ENCODE results near the gene KIF22. TPM values are rescaled to one million over a fixed set of nuclear protein-coding genes. Genes with fewer than 3 reads are reported as not detected.

The KIF22 gene
- polyA plus RNA-seq, 2 of the 4 experiments (the other 2 are of a cell fraction): 64.3 to 73.7 TPM

DNA sequence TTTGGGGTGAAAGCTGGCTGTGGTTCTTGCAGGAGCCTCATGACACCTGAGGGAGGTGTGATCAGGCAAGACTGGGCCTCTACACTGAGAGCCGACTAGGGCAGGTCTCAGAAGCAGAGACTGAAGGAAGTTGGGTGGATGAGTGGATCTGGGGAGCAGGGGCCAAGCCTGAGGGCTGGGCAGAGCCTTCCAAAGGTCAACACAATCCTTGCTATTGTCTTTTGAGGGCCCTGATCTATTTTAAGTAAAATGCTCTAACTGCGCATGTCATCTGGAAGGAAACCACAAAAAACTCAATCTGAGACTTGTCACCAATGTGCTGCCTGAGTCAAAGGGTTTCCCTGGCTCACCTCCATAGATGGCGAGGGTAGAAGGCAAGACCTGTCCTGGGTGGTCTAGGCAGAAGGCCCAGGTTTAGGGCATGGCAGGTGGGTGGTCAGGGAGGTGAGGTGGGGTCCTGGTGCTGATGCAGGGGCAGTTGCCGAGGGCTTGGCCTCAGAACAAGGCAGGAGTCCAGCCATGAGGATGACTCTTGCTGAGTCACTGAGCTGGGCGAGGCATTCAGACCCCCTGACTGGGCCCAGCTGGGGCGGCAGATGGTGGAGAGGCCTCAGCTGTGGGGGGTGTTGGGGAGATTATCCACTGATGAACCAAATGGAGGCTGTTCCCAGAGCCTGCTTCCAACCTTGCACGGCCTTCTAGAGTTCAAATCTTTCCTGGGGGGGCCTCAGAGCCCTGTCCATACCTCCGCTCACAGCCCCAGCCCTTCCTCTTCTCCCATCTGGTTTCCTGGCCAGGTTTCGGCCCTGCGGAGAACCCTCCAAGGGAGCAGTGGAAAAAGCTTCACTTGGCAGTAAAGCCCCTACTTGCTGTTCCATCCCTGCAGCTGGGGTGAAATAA lies 34.8 kb downstream of the KIF22 start:
- Histone ChIP-seq H3K9me3 (no peaks in the 10 kb centered on the region), H3K4me1 (peaks cover 90% of the 10 kb centered on the region), H3K4me3 (peak overlapping the region; percentile 17), H3K4me2 (peak overlapping the region; percentile 87), H3K27ac (peak overlapping the region; percentile 92 to 93)
- FAIRE-seq (no peak), DNase-seq (ENCODE audit: low read depth in 1 of 2, low spot score in 1 of 2) (peak; percentile 78), ATAC-seq (peak; percentile 15 to 56; a peak in 3 of 6 replicates)
- POLR2A ChIA-PET: interaction anchor here (0.6 to 1.1 kb wide), 2 partner anchors 14 to 35 kb away, joined by 4 to 6 read pairs; partner anchors contain the start of gene KIF22
- TF ChIP-seq MAX (IDR thresholded peaks at IDR 0.05): peak; percentile 60
- no peak for TF ChIP-seq MYC (IDR thresholded peaks at IDR 0.05; ENCODE audit: borderline replicate concordance, low read length)
- TF ChIP-seq RCOR1 (IDR thresholded peaks at IDR 0.05; ENCODE audit: low read depth, low read length): no peak
- peak; percentile 50; the same call in 1 of the 2 replicates for TF ChIP-seq FOSL2 (IDR thresholded peaks at IDR 0.05)
- TF ChIP-seq FOSL2 (CRISPR knock-in tag; IDR thresholded peaks at IDR 0.05): peak; percentile 75
- TF ChIP-seq PHF8 (IDR thresholded peaks at IDR 0.05; ENCODE audit: borderline replicate concordance, low read depth): no peak
- TF ChIP-seq, protein P1, sequence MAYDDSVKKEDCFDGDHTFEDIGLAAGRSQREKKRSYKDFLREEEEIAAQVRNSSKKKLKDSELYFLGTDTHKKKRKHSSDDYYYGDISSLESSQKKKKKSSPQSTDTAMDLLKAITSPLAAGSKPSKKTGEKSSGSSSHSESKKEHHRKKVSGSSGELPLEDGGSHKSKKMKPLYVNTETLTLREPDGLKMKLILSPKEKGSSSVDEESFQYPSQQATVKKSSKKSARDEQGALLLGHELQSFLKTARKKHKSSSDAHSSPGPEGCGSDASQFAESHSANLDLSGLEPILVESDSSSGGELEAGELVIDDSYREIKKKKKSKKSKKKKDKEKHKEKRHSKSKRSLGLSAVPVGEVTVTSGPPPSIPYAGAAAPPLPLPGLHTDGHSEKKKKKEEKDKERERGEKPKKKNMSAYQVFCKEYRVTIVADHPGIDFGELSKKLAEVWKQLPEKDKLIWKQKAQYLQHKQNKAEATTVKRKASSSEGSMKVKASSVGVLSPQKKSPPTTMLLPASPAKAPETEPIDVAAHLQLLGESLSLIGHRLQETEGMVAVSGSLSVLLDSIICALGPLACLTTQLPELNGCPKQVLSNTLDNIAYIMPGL (CRISPR knock-in tag; IDR thresholded peaks at IDR 0.05; ENCODE audit: borderline replicate concordance): no peak
- TF ChIP-seq FOSB (CRISPR knock-in tag; IDR thresholded peaks at IDR 0.05): no peak
- TF ChIP-seq HOXA7 (CRISPR knock-in tag; IDR thresholded peaks at IDR 0.05): 0 out of 2 replicates have a peak, but pooled peaks have one; percentile 24
- TF ChIP-seq ZSCAN20 (CRISPR knock-in tag; IDR thresholded peaks at IDR 0.05): no peak
- TF ChIP-seq MAFK (IDR thresholded peaks at IDR 0.05; ENCODE audit: partially characterized antibody): peak; percentile 62
- no peak for TF ChIP-seq MAZ (IDR thresholded peaks at IDR 0.05; ENCODE audit: borderline replicate concordance, low read depth, low read length)
- TF ChIP-seq, protein P2, sequence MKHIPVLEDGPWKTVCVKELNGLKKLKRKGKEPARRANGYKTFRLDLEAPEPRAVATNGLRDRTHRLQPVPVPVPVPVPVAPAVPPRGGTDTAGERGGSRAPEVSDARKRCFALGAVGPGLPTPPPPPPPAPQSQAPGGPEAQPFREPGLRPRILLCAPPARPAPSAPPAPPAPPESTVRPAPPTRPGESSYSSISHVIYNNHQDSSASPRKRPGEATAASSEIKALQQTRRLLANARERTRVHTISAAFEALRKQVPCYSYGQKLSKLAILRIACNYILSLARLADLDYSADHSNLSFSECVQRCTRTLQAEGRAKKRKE (CRISPR knock-in tag; IDR thresholded peaks at IDR 0.05; ENCODE audit: low read depth): no peak
- peak; percentile 31; the same call in 1 of the 2 replicates for TF ChIP-seq EHF (CRISPR knock-in tag; IDR thresholded peaks at IDR 0.05)
- no peak for TF ChIP-seq CHD4 (IDR thresholded peaks at IDR 0.05; ENCODE audit: borderline replicate concordance)
- TF ChIP-seq NFE2L2 (conservative IDR thresholded peaks at IDR 0.05; ENCODE audit: low read length): no peak
- peak; percentile 50; the same call in 1 of the 2 replicates for TF ChIP-seq GATA3 (IDR thresholded peaks at IDR 0.05; ENCODE audit: borderline replicate concordance)
- TF ChIP-seq SREBF2 (IDR thresholded peaks at IDR 0.05): no peak
- TF ChIP-seq FOXS1 (CRISPR knock-in tag; IDR thresholded peaks at IDR 0.05): 0 out of 2 replicates have a peak, but pooled peaks have one; percentile 32
- TF ChIP-seq HOXB5 (CRISPR knock-in tag; IDR thresholded peaks at IDR 0.05): 0 out of 2 replicates have a peak, but pooled peaks have one; percentile 14
- peak in 1 of 2 experiments; percentile 39; a peak in 3 of 5 replicates for TF ChIP-seq JUN (IDR thresholded peaks at IDR 0.05)
- TF ChIP-seq JUNB (IDR thresholded peaks at IDR 0.05): peak; percentile 55
- CTCF ChIA-PET: interaction anchor here (1.5 to 24.4 kb wide), 5 partner anchors 9 to 195 kb away, joined by 3 to 568 read pairs (median 7); partner anchors contain the start of gene PAGR1
- WGBS (ENCODE audit: missing lambda C conversion rate): 42% methylated on average over 9 of the region's 10 CpGs

- 86% methylated on average over 8 of the region's 8 CpGs for WGBS (ENCODE audit: missing lambda C conversion rate)
- Histone ChIP-seq H3K4me3 (no peak overlapping the region), H3K27ac (peak overlapping the region; percentile 92 to 93), H3K4me1 (peaks cover 89% of the 10 kb centered on the region), H3K4me2 (peak overlapping the region; percentile 87), H3K9me3 (no peaks in the 10 kb centered on the region)
- FAIRE-seq (no peak), DNase-seq (ENCODE audit: low read depth in 1 of 2, low spot score in 1 of 2) (no peak), ATAC-seq (no peak)
- TF ChIP-seq RNF2 (IDR thresholded peaks at IDR 0.05; ENCODE audit: borderline replicate concordance, low read depth): no peak
- TF ChIP-seq EHF (CRISPR knock-in tag; IDR thresholded peaks at IDR 0.05): no peak
- no peak for TF ChIP-seq HDAC2 (IDR thresholded peaks at IDR 0.05)
- no peak for TF ChIP-seq KDM1A (IDR thresholded peaks at IDR 0.05; ENCODE audit: low read depth)
- TF ChIP-seq CBX2 (IDR thresholded peaks at IDR 0.05; ENCODE audit: borderline replicate concordance, low read depth): no peak
- no peak for TF ChIP-seq USF2 (IDR thresholded peaks at IDR 0.05)
- ChIA-PET POLR2A (interaction anchor here (0.6 to 0.7 kb wide), 2 partner anchors 20 to 222 kb away, joined by 4 read pairs; partner anchors contain the start of gene MAZ), CTCF (interaction anchor here (0.6 to 24.4 kb wide), 9 partner anchors 10 to 871 kb away, joined by 3 to 568 read pairs (median 4); partner anchors contain the start of genes PAGR1 and TLCD3B)
These were observed 35.8 kb downstream of the KIF22 start for GRCh38 chr16:29826342-29826695.
